Natural killer cell (primary cell): Measurements from ENCODE around the gene METTL18. TPM values are rescaled to one million over a fixed set of nuclear protein-coding genes. Genes with fewer than 3 reads are reported as not detected.

Source experiments
- ATAC-seq, 3 donors: fragments of 150-1000 bp in 2 of 3; fragments of 200-7000 bp in 1 of 3; cut with Tn5 transposase; 1 replicate in 1 of 3; 2 replicates in 2 of 3; pipeline ENCODE4 v1.10.0; 2021; ENCODE audit warnings: mild to moderate bottlenecking in 2 of 3, moderate library complexity in 2 of 3
- DNase-seq, 2 donors: peaks; one replicate each; pipeline versions ENCODE4 v3.0.0 to v3.0.0-alpha.2; 2013 to 2021; ENCODE audit warnings: mixed read lengths in 1 of 2
- H3K27ac ChIP-seq: one replicate; pipeline ENCODE4 v1.5.1; 2013; ENCODE audit warnings: mild to moderate bottlenecking, low read length
- H3K27me3 ChIP-seq: one replicate; pipeline ENCODE4 v1.6.1; 2013; ENCODE audit warnings: low read length; ENCODE audit not compliant: control insufficient read depth, insufficient read depth
- H3K36me3 ChIP-seq: one replicate; pipeline ENCODE4 v1.6.1; 2013; ENCODE audit warnings: low read length; ENCODE audit not compliant: control insufficient read depth, insufficient read depth
- H3K4me1 ChIP-seq: one replicate; pipeline ENCODE4 v1.6.1; 2013; ENCODE audit warnings: low read length; ENCODE audit not compliant: control insufficient read depth, insufficient read depth
- H3K4me3 ChIP-seq: one replicate; pipeline ENCODE4 v1.5.1; 2013; ENCODE audit warnings: low read length
- H3K9me3 ChIP-seq: one replicate; pipeline ENCODE4 v1.6.1; 2013; ENCODE audit warnings: low read length; ENCODE audit not compliant: control insufficient read depth, insufficient read depth
- H3K27ac Mint-ChIP-seq, 2 donors: one replicate each; pipeline ENCODE4 v1.8.0; 2022; ENCODE audit warnings: mild to moderate bottlenecking in 2 of 2, mixed read lengths in 2 of 2, moderate library complexity in 1 of 2
- H3K27me3 Mint-ChIP-seq, 2 donors: one replicate each; pipeline ENCODE4 v1.8.0; 2022; ENCODE audit warnings: low read depth in 2 of 2, mixed read lengths in 2 of 2
- H3K36me3 Mint-ChIP-seq: one replicate; pipeline ENCODE4 v1.8.0; 2022; ENCODE audit warnings: mixed read lengths
- H3K4me1 Mint-ChIP-seq, 2 donors: one replicate each; pipeline ENCODE4 v1.8.0; 2022; ENCODE audit warnings: mixed read lengths in 2 of 2
- H3K4me3 Mint-ChIP-seq: one replicate; pipeline ENCODE4 v1.8.0; 2022; ENCODE audit warnings: mild to moderate bottlenecking, moderate library complexity, mixed read lengths
- H3K9me3 Mint-ChIP-seq, 2 donors: one replicate each; pipeline ENCODE4 v1.8.0; 2022; ENCODE audit warnings: mixed read lengths in 2 of 2
- CTCF ChIP-seq: fragments of 200-600 bp; IDR thresholded peaks from one replicate; pipeline ENCODE4 v1.8.0; 2022; ENCODE audit warnings: antibody characterized with exemption
- WGBS: methylation state at CpG from one replicate; pipeline ENCODE4 v1.1.7; 2013; ENCODE audit warnings: missing lambda C conversion rate; ENCODE audit not compliant: insufficient coverage; 5-methylcytosine and 5-hydroxymethylcytosine counted together
- intact Hi-C: fragments of 100-400 bp; cut with micrococcal nuclease; formaldehyde crosslinking; loops from one replicate; pipeline ENCODE4 v1.14.2; 2022
- total RNA-seq, 4 donors: library from RNA; stranded (reverse); fragments of 120-200 nt in 1 of 4; gene quantifications; one replicate each; pipeline versions ENCODE4 v1.2.3 to v1.2.4, GENCODE V29; 2013 to 2022

Gene METTL18
- total RNA-seq, 3 donors from 2014 or later (not counting 1 experiment from before 2014, with no cell fraction given) = 4.9 to 10.0 (median 7.2) TPM

GRCh38 chr1:169746550-169746949, 48.2 kb downstream of the METTL18 start:
- no peak for ATAC-seq

GRCh38 chr1:169745015-169745861, 49.5 kb downstream of the METTL18 start:
- no peak overlapping the region for H3K4me3 ChIP-seq
- no peak for DNase-seq
- Mint-ChIP-seq H3K9me3 (no peaks in the 10 kb centered on the region), H3K36me3 (no peaks in the 10 kb centered on the region), H3K27ac (no peak overlapping the region), H3K4me1 (no peaks in the 10 kb centered on the region), H3K4me3 (no peak overlapping the region), H3K27me3 (peaks cover 14 to 26% of the 10 kb centered on the region in 2 donors)
- intact Hi-C loops = no loop called here
- H3K36me3 ChIP-seq = no peaks in the 10 kb centered on the region
- H3K27ac ChIP-seq = no peak overlapping the region
- no peaks in the 10 kb centered on the region for H3K27me3 ChIP-seq
- H3K4me1 ChIP-seq = no peaks in the 10 kb centered on the region
- no peaks in the 10 kb centered on the region for H3K9me3 ChIP-seq
- TF ChIP-seq CTCF = no peak
- ATAC-seq = no peak
- WGBS = 96% methylated on average over 5 of the region's 5 CpGs

More at GRCh38 chr1:169746550-169746949, 48.2 kb downstream of the METTL18 start:
- Mint-ChIP-seq H3K4me1 (no peaks in the 10 kb centered on the region), H3K27me3 (peaks cover 15% of the 10 kb centered on the region in 2 donors), H3K27ac (no peak overlapping the region), H3K9me3 (no peaks in the 10 kb centered on the region), H3K4me3 (no peak overlapping the region), H3K36me3 (no peaks in the 10 kb centered on the region)
- H3K9me3 ChIP-seq = no peaks in the 10 kb centered on the region
- 89% methylated on average over 1 of the region's 2 CpGs for WGBS
- H3K4me1 ChIP-seq = no peaks in the 10 kb centered on the region
- no peak for DNase-seq
- TF ChIP-seq CTCF = no peak
- no peaks in the 10 kb centered on the region for H3K36me3 ChIP-seq
- H3K4me3 ChIP-seq = no peak overlapping the region
- H3K27ac ChIP-seq = no peak overlapping the region
- no peaks in the 10 kb centered on the region for H3K27me3 ChIP-seq
- intact Hi-C loops = no loop called here

Other genes starting within 250 kb of the METTL18 start
- 1 to 10 TPM in 1 of 3 donors, under 1 TPM in 2; 0.02 to 1.7 (median 0.45) TPM for gene F5, start 208.4 kb downstream of the METTL18 start, total RNA-seq
- gene SELP, start 164.8 kb downstream of the METTL18 start, total RNA-seq = 1 to 10 TPM; 1.5 to 5.4 (median 2.5) TPM
- gene SELL, start 83.3 kb downstream of the METTL18 start, total RNA-seq = 100 to 1,000 TPM; 149 to 190 (median 165) TPM
- gene SELE, start 60.8 kb downstream of the METTL18 start, total RNA-seq = not detected
- 10 to 100 TPM in 1 of 3 donors, 1 to 10 TPM in 2; 6.0 to 12.3 (median 7.0) TPM for gene SCYL3, start 99.0 kb upstream of the METTL18 start, total RNA-seq